SK-N-SH (cell line): ENCODE results near the gene RAP1GAP. TPM values are rescaled to one million over a fixed set of nuclear protein-coding genes. Genes with fewer than 3 reads are reported as not detected.
A peak's percentile ranks its signal among the peaks of the same experiment; 100 is the strongest.

Source experiments
- CTCF ChIA-PET: fragments of 300-600, 350-600 bp; formaldehyde crosslinking; extraction: SDS; loops from one replicate; lab custom pipeline; 2021; lab: Yijun Ruan, JAX
- POLR2A ChIA-PET: fragments of 350-600 bp; sonication (Branson Sonifier 250); formaldehyde crosslinking; extraction: SDS; loops from one replicate; lab custom pipeline; 2020; ENCODE audit warnings: antibody characterized with exemption, inconsistent platforms; lab: Yijun Ruan, JAX
- DNase-seq: peaks from one replicate; pipeline ENCODE4 v3.0.0; 2012
- H2AFZ ChIP-seq: fragments of 200-600 bp; sonication (generic); 2 replicates; pipeline ENCODE4 v1.8.1; 2016; ENCODE audit warnings: antibody characterized with exemption, mild to moderate bottlenecking, low read depth
- H3F3A ChIP-seq: fragments of 200-600 bp; sonication (generic); replicated peaks from 2 replicates; pipeline ENCODE3; 2016; ENCODE audit warnings: antibody characterized with exemption, mild to moderate bottlenecking; ENCODE audit not compliant: insufficient read depth
- H3K27ac ChIP-seq, 2 experiments: fragments of 200-500 bp in 1 of 2; fragments of 200-600 bp in 1 of 2; sonication (Bioruptor generic) in 1 of 2; sonication (generic), shearing (Covaris generic) in 1 of 2; 2 replicates each; pipeline versions ENCODE4 v1.5.1 to v1.6.1; 2014 to 2016; ENCODE audit warnings: low read depth in 2 of 2, inconsistent platforms in 1 of 2, low read length in 1 of 2, mild to moderate bottlenecking in 1 of 2, mixed read lengths in 1 of 2
- H3K27me3 ChIP-seq: fragments of 200-600 bp; sonication (generic), shearing (Covaris generic); 2 replicates; pipeline ENCODE4 v1.6.1; 2016; ENCODE audit warnings: mixed run types; ENCODE audit not compliant: insufficient read depth
- H3K36me3 ChIP-seq, 2 experiments: fragments of 200-500 bp in 1 of 2; fragments of 200-600 bp in 1 of 2; sonication (Bioruptor generic) in 1 of 2; sonication (generic) in 1 of 2; replicated peaks in 1 of 2; 2 replicates each; pipeline versions ENCODE3 to v1.5.1; 2014 to 2016; ENCODE audit warnings: low read length in 1 of 2, mild to moderate bottlenecking in 1 of 2; ENCODE audit not compliant: insufficient read depth in 2 of 2, control insufficient read depth in 1 of 2
- H3K4me1 ChIP-seq, 2 experiments: fragments of 200-500 bp in 1 of 2; fragments of 200-600 bp in 1 of 2; sonication (Bioruptor generic) in 1 of 2; sonication (generic), shearing (Covaris generic) in 1 of 2; 2 replicates each; pipeline versions ENCODE4 v1.5.1 to v1.6.1; 2014 to 2016; ENCODE audit warnings: low read depth in 1 of 2, low read length in 1 of 2, mixed run types in 1 of 2; ENCODE audit not compliant: insufficient read depth in 2 of 2, control insufficient read depth in 1 of 2
- H3K4me2 ChIP-seq: fragments of 200-600 bp; sonication (generic), shearing (Covaris generic); 2 replicates; pipeline ENCODE4 v1.6.1; 2017; ENCODE audit warnings: mixed run types
- H3K4me3 ChIP-seq, 2 experiments: fragments of 200-500 bp in 1 of 2; fragments of 200-600 bp in 1 of 2; sonication (Bioruptor generic) in 1 of 2; sonication (generic), shearing (Covaris generic) in 1 of 2; 2 replicates each; pipeline versions ENCODE4 v1.5.1 to v1.8.1; 2014 to 2016; ENCODE audit warnings: low read depth in 2 of 2, inconsistent platforms in 1 of 2, low read length in 1 of 2, mild to moderate bottlenecking in 1 of 2, mixed read lengths in 1 of 2, moderate library complexity in 1 of 2
- H3K79me2 ChIP-seq: fragments of 200-600 bp; sonication (generic); 2 replicates; pipeline ENCODE4 v1.8.1; 2017; ENCODE audit warnings: mild to moderate bottlenecking; ENCODE audit not compliant: insufficient read depth
- H3K9ac ChIP-seq: fragments of 200-600 bp; sonication (generic); 2 replicates; pipeline ENCODE4 v1.6.1; 2017; ENCODE audit warnings: mixed run types
- H3K9me2 ChIP-seq: fragments of 200-600 bp; sonication (generic); 2 replicates; pipeline ENCODE4 v1.6.1; 2017; ENCODE audit warnings: mixed run types
- H3K9me3 ChIP-seq: fragments of 200-600 bp; sonication (generic); 2 replicates; pipeline ENCODE4 v1.6.1; 2017; ENCODE audit warnings: mixed run types, mild to moderate bottlenecking, moderate library complexity
- H4K20me1 ChIP-seq: fragments of 200-600 bp; sonication (generic); 2 replicates; pipeline ENCODE4 v1.6.1; 2017; ENCODE audit warnings: mild to moderate bottlenecking, mixed run types; ENCODE audit not compliant: insufficient read depth
- ELF1 ChIP-seq: IDR thresholded peaks from 2 replicates; pipeline ENCODE4 v1.4.0; 2012
- GABPA ChIP-seq: IDR thresholded peaks from 2 replicates; pipeline ENCODE4 v1.4.0; 2012; ENCODE audit warnings: low read depth, mild to moderate bottlenecking
- MXI1 ChIP-seq: IDR thresholded peaks from 2 replicates; pipeline ENCODE4 v1.6.1; 2012; ENCODE audit warnings: mild to moderate bottlenecking, low read depth, low read length, improper control_type of control experiment
- YY1 ChIP-seq: IDR thresholded peaks from 2 replicates; pipeline ENCODE4 v1.4.0; 2012; ENCODE audit warnings: low read depth, mild to moderate bottlenecking
- WGBS: methylation state at CpG from one replicate; pipeline ENCODE4 v1.1.6; 2017; ENCODE audit warnings: low lambda C conversion rate; 5-methylcytosine and 5-hydroxymethylcytosine counted together
- polyA plus RNA-seq, 3 experiments: library from polyadenylated mRNA; depleted of rRNA; stranded (reverse); fragments of >200 nt; gene quantifications; 2 replicates each; pipeline ENCODE4 v1.2.3, GENCODE V29; 2012
- TF ChIP-seq, protein P1 (sequence below): IDR thresholded peaks from 2 replicates; pipeline ENCODE4 v1.6.1; 2012; ENCODE audit warnings: mild to moderate bottlenecking, low read depth, low read length, moderate library complexity
- TF ChIP-seq, protein P2 (sequence below): IDR thresholded peaks from 2 replicates; pipeline ENCODE4; 2012

The RAP1GAP gene
- polyA plus RNA-seq, 1 of the 3 experiments (the other 2 are of a cell fraction) = 0.99 TPM

DNA sequence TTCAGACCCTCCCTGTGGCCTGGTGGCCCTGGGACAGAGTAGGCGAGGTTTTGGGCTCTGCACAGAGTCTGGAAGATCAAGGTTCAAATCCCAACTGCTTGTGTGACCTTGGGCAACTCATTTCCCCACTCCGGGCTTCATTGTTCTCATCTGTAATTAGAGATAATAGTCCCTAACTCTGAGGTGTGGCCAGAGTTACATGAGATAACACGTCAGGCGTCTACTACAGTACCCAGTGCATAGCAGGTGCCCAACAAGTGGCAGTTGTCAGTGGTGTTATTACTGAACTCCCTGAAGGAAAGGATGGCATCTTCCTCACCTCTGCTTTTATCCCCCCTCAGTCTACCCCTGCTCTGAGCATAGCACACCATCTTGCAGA lies 20.8 kb downstream of the RAP1GAP start:
- TF ChIP-seq ELF1 (no peak), MXI1 (no peak), YY1 (no peak)
- H3K27ac ChIP-seq = no peak overlapping the region
- H3K9me2 ChIP-seq = no peaks in the 10 kb centered on the region
- H3K9ac ChIP-seq = no peak overlapping the region
- H3F3A ChIP-seq = no peaks in the 10 kb centered on the region
- H3K79me2 ChIP-seq = no peaks in the 10 kb centered on the region
- no peak for DNase-seq
- ChIA-PET POLR2A (no interaction called here), CTCF (interaction anchor here (2.7 kb wide), 1 partner anchor 11 kb away, joined by 18 read pairs; no protein-coding TSS in a partner anchor)
- no peak overlapping the region for H3K4me2 ChIP-seq
- no peaks in the 10 kb centered on the region for H3K9me3 ChIP-seq
- H3K4me3 ChIP-seq = no peak overlapping the region
- H4K20me1 ChIP-seq = no peaks in the 10 kb centered on the region
- 54% methylated on average over 4 of the region's 4 CpGs for WGBS
- peaks cover 0 to 11% of the 10 kb centered on the region in 2 experiments; a peak in 1 of 4 replicates for H3K4me1 ChIP-seq
- H3K36me3 ChIP-seq = no peaks in the 10 kb centered on the region
- H3K27me3 ChIP-seq = peaks cover 10% of the 10 kb centered on the region
- no peak overlapping the region for H2AFZ ChIP-seq

DNA sequence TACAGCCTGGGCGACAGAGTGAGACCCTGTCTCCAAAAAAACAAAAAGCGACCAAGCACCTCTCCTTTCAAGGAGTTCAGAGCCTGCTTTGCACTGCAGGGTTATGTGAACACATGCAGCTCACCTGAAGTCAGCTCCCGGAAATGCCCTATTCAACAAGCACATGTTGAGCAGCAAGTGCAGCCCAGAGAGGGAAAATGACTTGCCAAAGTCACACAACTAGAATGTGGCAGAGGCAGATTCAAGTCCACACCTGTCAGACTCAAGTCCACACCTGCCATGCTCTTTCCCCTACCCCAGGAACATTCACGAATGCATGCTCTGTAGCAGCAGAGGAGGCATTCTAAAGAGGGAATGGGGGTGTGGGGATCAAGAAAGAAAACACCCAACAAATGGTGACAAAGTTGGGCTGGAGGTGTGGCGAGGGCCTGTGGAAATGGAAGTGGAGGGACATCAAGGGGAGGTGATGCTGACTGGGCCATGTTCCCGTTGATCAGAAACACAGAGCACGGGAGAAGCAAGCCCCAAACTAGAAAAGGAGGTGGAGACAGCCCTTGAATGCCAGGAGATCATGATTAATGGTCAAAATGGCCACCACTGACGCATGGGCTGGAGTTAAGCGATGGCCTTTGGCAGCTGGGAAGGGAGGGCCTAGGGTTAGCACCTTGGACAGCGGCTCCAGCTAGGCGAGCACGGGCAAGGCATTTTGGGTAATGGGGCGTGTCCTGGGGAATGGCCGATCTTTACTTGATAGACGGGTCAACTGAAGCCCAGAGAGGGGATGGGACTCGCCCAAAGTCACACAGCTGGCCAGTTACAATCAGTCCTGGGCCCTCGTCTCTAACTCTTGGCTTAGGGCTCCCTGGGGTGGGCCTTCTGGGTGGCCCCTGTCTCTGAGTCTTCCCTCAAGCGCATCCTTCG lies 21.5 kb downstream of the RAP1GAP start:
- CTCF ChIA-PET = interaction anchor here (2.7 kb wide), 1 partner anchor 11 kb away, joined by 18 read pairs; no protein-coding TSS in a partner anchor
- H3K4me1 ChIP-seq = peaks cover 0 to 11% of the 10 kb centered on the region in 2 experiments; a peak in 1 of 4 replicates
- H3K27ac ChIP-seq = no peak overlapping the region
- WGBS = 63% methylated on average over 12 of the region's 19 CpGs
- no peak overlapping the region for H3K4me2 ChIP-seq
- H4K20me1 ChIP-seq = no peaks in the 10 kb centered on the region
- POLR2A ChIA-PET = no interaction called here
- no peaks in the 10 kb centered on the region for H3K79me2 ChIP-seq
- H2AFZ ChIP-seq = no peak overlapping the region
- H3K9ac ChIP-seq = no peak overlapping the region
- DNase-seq = no peak
- no peaks in the 10 kb centered on the region for H3K36me3 ChIP-seq
- TF ChIP-seq, protein P1, sequence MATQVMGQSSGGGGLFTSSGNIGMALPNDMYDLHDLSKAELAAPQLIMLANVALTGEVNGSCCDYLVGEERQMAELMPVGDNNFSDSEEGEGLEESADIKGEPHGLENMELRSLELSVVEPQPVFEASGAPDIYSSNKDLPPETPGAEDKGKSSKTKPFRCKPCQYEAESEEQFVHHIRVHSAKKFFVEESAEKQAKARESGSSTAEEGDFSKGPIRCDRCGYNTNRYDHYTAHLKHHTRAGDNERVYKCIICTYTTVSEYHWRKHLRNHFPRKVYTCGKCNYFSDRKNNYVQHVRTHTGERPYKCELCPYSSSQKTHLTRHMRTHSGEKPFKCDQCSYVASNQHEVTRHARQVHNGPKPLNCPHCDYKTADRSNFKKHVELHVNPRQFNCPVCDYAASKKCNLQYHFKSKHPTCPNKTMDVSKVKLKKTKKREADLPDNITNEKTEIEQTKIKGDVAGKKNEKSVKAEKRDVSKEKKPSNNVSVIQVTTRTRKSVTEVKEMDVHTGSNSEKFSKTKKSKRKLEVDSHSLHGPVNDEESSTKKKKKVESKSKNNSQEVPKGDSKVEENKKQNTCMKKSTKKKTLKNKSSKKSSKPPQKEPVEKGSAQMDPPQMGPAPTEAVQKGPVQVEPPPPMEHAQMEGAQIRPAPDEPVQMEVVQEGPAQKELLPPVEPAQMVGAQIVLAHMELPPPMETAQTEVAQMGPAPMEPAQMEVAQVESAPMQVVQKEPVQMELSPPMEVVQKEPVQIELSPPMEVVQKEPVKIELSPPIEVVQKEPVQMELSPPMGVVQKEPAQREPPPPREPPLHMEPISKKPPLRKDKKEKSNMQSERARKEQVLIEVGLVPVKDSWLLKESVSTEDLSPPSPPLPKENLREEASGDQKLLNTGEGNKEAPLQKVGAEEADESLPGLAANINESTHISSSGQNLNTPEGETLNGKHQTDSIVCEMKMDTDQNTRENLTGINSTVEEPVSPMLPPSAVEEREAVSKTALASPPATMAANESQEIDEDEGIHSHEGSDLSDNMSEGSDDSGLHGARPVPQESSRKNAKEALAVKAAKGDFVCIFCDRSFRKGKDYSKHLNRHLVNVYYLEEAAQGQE = peak; percentile 99
- TF ChIP-seq, protein P2, sequence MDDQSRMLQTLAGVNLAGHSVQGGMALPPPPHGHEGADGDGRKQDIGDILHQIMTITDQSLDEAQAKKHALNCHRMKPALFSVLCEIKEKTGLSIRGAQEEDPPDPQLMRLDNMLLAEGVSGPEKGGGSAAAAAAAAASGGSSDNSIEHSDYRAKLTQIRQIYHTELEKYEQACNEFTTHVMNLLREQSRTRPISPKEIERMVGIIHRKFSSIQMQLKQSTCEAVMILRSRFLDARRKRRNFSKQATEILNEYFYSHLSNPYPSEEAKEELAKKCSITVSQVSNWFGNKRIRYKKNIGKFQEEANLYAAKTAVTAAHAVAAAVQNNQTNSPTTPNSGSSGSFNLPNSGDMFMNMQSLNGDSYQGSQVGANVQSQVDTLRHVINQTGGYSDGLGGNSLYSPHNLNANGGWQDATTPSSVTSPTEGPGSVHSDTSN = peak; percentile 44; the same call in 1 of the 2 replicates
- TF ChIP-seq GABPA = no peak
- H3K9me2 ChIP-seq = no peaks in the 10 kb centered on the region
- no peak overlapping the region for H3K4me3 ChIP-seq
- no peaks in the 10 kb centered on the region for H3F3A ChIP-seq
- H3K9me3 ChIP-seq = no peaks in the 10 kb centered on the region
- peaks cover 6% of the 10 kb centered on the region for H3K27me3 ChIP-seq
